A549 (cell line): ENCODE results near the gene AK1. TPM values are rescaled to one million over a fixed set of nuclear protein-coding genes. Genes with fewer than 3 reads are reported as not detected.

Experiments
- ATAC-seq, 2 experiments: fragments of 200-7000 bp in 1 of 2; fragments of >200 bp in 1 of 2; cut with Nextera tagmentation in 1 of 2; cut with Tn5 transposase in 1 of 2; 3 replicates each; pipeline versions ENCODE4 v1.8.0 to v1.9.1; 2018 to 2020; ENCODE audit warnings: mild to moderate bottlenecking in 1 of 2, moderate library complexity in 1 of 2
- CTCF ChIA-PET: fragments of 300-600 bp; sonication (Branson Sonifier 250); formaldehyde crosslinking; extraction: SDS; loops from one replicate; lab custom pipeline; 2021; ENCODE audit warnings: antibody characterized with exemption, inconsistent platforms; lab: Yijun Ruan, JAX
- POLR2A ChIA-PET: fragments of 350-600 bp; formaldehyde crosslinking; extraction: SDS; loops from one replicate; lab custom pipeline; 2021; ENCODE audit warnings: antibody characterized with exemption, inconsistent platforms; lab: Yijun Ruan, JAX
- DNase-seq, 2 experiments: peaks; one replicate each; pipeline versions ENCODE4 v3.0.0 to v3.0.0-alpha.2; 2011 to 2016; ENCODE audit warnings: low read depth in 1 of 2, low spot score in 1 of 2
- FAIRE-seq: peaks from 2 replicates; lab custom pipeline; 2011; peaks lifted over from hg19 to GRCh38; lab: Jason Lieb, UNC
- H3K27ac ChIP-seq, 2 experiments: fragments of >200 bp; sonication (Bioruptor Twin); formaldehyde crosslinking; 3 replicates each; pipeline ENCODE4 v1.5.1; 2016 to 2017
- H3K4me1 ChIP-seq: fragments of >200 bp; sonication (Bioruptor Twin); formaldehyde crosslinking; 3 replicates; pipeline ENCODE4 v1.6.1; 2016
- H3K4me2 ChIP-seq: fragments of >200 bp; sonication (Bioruptor Twin); formaldehyde crosslinking; 3 replicates; pipeline ENCODE4 v1.6.1; 2016
- H3K4me3 ChIP-seq: fragments of >200 bp; sonication (Bioruptor Twin); formaldehyde crosslinking; 3 replicates; pipeline ENCODE4 v1.5.1; 2016
- H3K9me3 ChIP-seq: fragments of >200 bp; sonication (Bioruptor Twin); formaldehyde crosslinking; 3 replicates; pipeline ENCODE4 v1.6.1; 2016
- CEBPB ChIP-seq, 2 experiments: fragments of >200 bp in 1 of 2; sonication (Bioruptor Twin) in 1 of 2; formaldehyde crosslinking in 1 of 2; IDR thresholded peaks; 2 replicates each; pipeline ENCODE4 v1.6.1; 2012 to 2016
- CHD2 ChIP-seq: fragments of 150-350 bp; IDR thresholded peaks from 2 replicates; pipeline ENCODE4 v1.6.1; 2014; ENCODE audit warnings: low read length; ENCODE audit not compliant: partially characterized antibody
- EHF ChIP-seq: fragments of 250-450 bp; sonication (Bioruptor Pico); IDR thresholded peaks from 2 replicates; pipeline ENCODE4 v1.5.0; 2020; ENCODE audit warnings: mild to moderate bottlenecking
- EHMT2 ChIP-seq: fragments of 200-600 bp; sonication (generic); IDR thresholded peaks from 2 replicates; pipeline ENCODE4 v1.6.1; 2016; ENCODE audit warnings: antibody characterized with exemption, low read depth, mild to moderate bottlenecking, moderate library complexity
- FOSB ChIP-seq: fragments of 250-450 bp; sonication (Bioruptor Pico); IDR thresholded peaks from 2 replicates; pipeline ENCODE4 v1.5.0; 2020; ENCODE audit warnings: mild to moderate bottlenecking, moderate library complexity
- FOSL2 ChIP-seq, 2 experiments: fragments of 450-650 bp in 1 of 2; fragments of >200 bp in 1 of 2; sonication (Bioruptor Twin) in 1 of 2; formaldehyde crosslinking; IDR thresholded peaks; 2 replicates each; pipeline versions ENCODE4 v1.5.0 to v1.6.1; 2016 to 2020; ENCODE audit warnings: mild to moderate bottlenecking in 1 of 2, moderate library complexity in 1 of 2
- GATA3 ChIP-seq: IDR thresholded peaks from 2 replicates; pipeline ENCODE4 v1.6.1; 2012; ENCODE audit warnings: borderline replicate concordance
- JUNB ChIP-seq: fragments of >200 bp; sonication (Bioruptor Twin); formaldehyde crosslinking; IDR thresholded peaks from 2 replicates; pipeline ENCODE4 v1.6.1; 2016
- KDM1A ChIP-seq: fragments of 200-600 bp; sonication (generic); IDR thresholded peaks from 2 replicates; pipeline ENCODE4 v1.6.1; 2016; ENCODE audit warnings: low read depth, mild to moderate bottlenecking
- MAZ ChIP-seq: fragments of 150-350 bp; IDR thresholded peaks from 2 replicates; pipeline ENCODE4 v1.6.1; 2014; ENCODE audit warnings: antibody characterized with exemption, low read depth, low read length, borderline replicate concordance
- NFE2L2 ChIP-seq: fragments of 150-350 bp; conservative IDR thresholded peaks from 2 replicates; pipeline ENCODE4 v1.6.1; 2014; ENCODE audit warnings: low read length
- NPAS2 ChIP-seq: fragments of 250-450 bp; sonication (Bioruptor Pico); IDR thresholded peaks from 2 replicates; pipeline ENCODE4 v1.8.0; 2022; ENCODE audit warnings: mild to moderate bottlenecking, moderate library complexity, borderline replicate concordance
- POLR2A ChIP-seq: IDR thresholded peaks from 2 replicates; pipeline ENCODE4 v1.6.1; 2012; ENCODE audit warnings: mild to moderate bottlenecking, low read length
- RAD21 ChIP-seq, 2 experiments: fragments of >200 bp in 1 of 2; sonication (Bioruptor Twin) in 1 of 2; formaldehyde crosslinking in 1 of 2; IDR thresholded peaks in 1 of 2; conservative IDR thresholded peaks in 1 of 2; 2 replicates in 1 of 2; 3 replicates in 1 of 2; pipeline ENCODE4 v1.6.1; 2012 to 2018; ENCODE audit warnings: inconsistent platforms in 1 of 2
- RARB ChIP-seq: fragments of 250-450 bp; sonication (Bioruptor Pico); IDR thresholded peaks from 2 replicates; pipeline ENCODE4 v1.8.0; 2021; ENCODE audit warnings: mild to moderate bottlenecking, moderate library complexity
- RCOR1 ChIP-seq: fragments of 150-350 bp; IDR thresholded peaks from 2 replicates; pipeline ENCODE4 v1.6.1; 2014; ENCODE audit warnings: antibody characterized with exemption, low read length, low read depth
- RNF2 ChIP-seq: fragments of 200-600 bp; sonication (generic); IDR thresholded peaks from 2 replicates; pipeline ENCODE4 v1.6.1; 2016; ENCODE audit warnings: low read depth, mild to moderate bottlenecking, antibody characterized with exemption, moderate library complexity, borderline replicate concordance
- SMC3 ChIP-seq: fragments of >200 bp; sonication (Bioruptor Twin); formaldehyde crosslinking; IDR thresholded peaks from 3 replicates; pipeline ENCODE4 v1.6.1; 2018; ENCODE audit warnings: inconsistent platforms
- WGBS: methylation state at CpG from one replicate; pipeline ENCODE4 v1.1.6; 2017; ENCODE audit errors: missing lambda C conversion rate; 5-methylcytosine and 5-hydroxymethylcytosine counted together
- polyA plus RNA-seq, 4 experiments: library from polyadenylated mRNA; depleted of rRNA in 3 of 4; stranded (reverse); fragments of >200 nt; fragmentation: RNase III in 1 of 4; extraction: RNeasy Plus Mini Kit Qiagen cat#74134 plus additional on column Dnase treatment in 1 of 4; gene quantifications; 2 replicates in 3 of 4; 3 replicates in 1 of 4; pipeline ENCODE4 v1.2.3, GENCODE V29; 2011 to 2017
- TF ChIP-seq, protein P1 (sequence below): fragments of >200 bp; sonication (Bioruptor Twin); formaldehyde crosslinking; IDR thresholded peaks from 3 replicates; pipeline ENCODE4 v1.6.1; 2016
- TF ChIP-seq, protein P2 (sequence below): fragments of 150-350 bp; IDR thresholded peaks from 2 replicates; pipeline ENCODE4 v1.6.1; 2014; ENCODE audit warnings: low read depth, mild to moderate bottlenecking, low read length
- TF ChIP-seq, protein P3 (sequence below): fragments of 250-450 bp; sonication (Bioruptor Pico); IDR thresholded peaks from 2 replicates; pipeline ENCODE4 v1.5.0; 2021; ENCODE audit warnings: mild to moderate bottlenecking, moderate library complexity, borderline replicate concordance
- TF ChIP-seq, protein P4 (sequence below): fragments of 450-650 bp; IDR thresholded peaks from 2 replicates; pipeline ENCODE4 v1.6.1; 2014; ENCODE audit warnings: antibody characterized with exemption
- TF ChIP-seq, protein P5 (sequence below): fragments of 200-600 bp; sonication (generic); IDR thresholded peaks from 2 replicates; pipeline ENCODE4 v1.6.1; 2016; ENCODE audit warnings: antibody characterized with exemption, mild to moderate bottlenecking, moderate library complexity

The AK1 gene
- polyA plus RNA-seq, 2 of the 4 experiments (the other 2 are of a cell fraction): 30.0 to 31.9 TPM

DNA sequence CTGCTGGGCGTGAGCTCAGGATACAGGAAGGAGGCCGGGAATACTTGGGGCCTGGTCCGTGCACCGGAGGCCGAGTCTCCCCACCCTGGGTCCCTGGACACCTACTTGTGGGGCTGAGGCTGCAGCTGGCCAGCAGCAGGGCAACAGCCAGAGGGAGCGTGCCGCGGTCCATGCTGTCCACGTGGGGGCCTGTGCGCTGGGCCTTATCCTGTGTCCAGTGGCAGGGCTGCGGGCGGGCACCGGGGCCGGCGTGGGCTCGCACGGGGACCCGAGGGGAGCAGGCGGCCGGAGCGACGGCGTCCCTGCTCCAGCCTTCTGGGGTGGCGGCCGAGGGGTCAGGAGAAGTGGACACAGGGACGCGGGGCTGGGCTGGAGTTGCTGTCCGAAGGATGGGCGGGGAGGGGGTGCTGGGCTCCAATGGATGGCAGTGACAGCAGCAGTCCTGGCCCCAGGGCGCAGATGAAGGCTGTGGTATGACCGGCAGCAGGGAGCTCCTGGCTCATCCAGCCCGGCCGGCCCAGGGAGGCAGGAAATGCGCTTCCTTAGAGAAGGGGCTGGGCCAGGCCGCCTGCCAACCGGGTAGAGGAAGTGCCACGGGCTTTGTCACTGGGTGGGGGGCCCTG, 23.2 kb downstream of the AK1 start, which contains the start of gene ENG (continued):
- TF ChIP-seq, protein P1, sequence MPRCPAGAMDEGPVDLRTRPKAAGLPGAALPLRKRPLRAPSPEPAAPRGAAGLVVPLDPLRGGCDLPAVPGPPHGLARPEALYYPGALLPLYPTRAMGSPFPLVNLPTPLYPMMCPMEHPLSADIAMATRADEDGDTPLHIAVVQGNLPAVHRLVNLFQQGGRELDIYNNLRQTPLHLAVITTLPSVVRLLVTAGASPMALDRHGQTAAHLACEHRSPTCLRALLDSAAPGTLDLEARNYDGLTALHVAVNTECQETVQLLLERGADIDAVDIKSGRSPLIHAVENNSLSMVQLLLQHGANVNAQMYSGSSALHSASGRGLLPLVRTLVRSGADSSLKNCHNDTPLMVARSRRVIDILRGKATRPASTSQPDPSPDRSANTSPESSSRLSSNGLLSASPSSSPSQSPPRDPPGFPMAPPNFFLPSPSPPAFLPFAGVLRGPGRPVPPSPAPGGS: no peak
- TF ChIP-seq CEBPB (IDR thresholded peaks at IDR 0.05): no peak

DNA sequence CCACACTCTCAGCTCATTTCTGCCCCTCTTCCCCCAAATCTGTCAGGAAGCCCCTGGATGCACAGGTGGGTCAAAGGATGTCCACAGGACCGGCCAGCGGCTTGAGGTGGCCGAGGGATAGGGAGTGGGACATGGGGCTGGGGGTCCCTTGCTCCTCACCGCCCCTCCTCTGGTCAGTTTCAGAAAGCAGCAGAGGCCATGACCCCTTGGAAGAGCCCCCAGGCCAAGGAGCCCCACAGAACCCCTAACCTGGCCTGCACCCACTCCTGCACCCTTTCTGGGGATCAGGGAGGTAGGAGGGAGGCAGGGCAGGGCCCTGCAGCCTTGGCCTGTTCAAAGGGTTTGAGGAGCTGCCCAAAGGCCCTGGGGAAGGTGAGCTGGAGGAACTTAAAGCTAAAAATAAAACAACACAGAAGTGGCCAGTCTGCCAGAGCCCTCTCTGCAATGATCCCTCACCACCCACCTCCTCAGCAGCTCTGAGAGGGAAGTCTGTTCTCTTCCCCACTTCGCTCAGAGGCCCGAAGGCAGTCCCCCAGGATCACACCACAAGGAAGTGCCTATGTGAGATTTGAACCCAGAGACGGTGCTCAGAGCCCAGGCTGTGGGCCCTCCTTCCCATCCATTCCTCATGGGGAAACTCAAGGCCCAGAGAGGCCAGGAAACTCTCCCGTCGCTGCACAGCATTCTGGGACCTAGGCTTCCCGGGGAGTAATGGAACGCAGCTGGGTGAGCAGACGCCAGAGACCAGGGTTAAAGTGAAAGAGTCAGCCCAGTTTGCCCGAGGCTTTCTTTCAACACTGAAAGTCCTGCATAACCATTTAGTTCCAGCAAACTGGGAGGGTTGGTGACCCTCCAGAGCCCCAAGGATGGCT, 23.9 kb downstream of the AK1 start:
- no peak overlapping the region for H3K4me2 ChIP-seq
- ChIA-PET CTCF (interaction anchor here (0.8 to 6.1 kb wide), 8 partner anchors 8 to 150 kb away, joined by 3 to 59 read pairs (median 4); no protein-coding TSS in a partner anchor), POLR2A (no interaction called here)
- no peak overlapping the region for H3K27ac ChIP-seq
- 73% methylated on average over 13 of the region's 13 CpGs for WGBS
- ATAC-seq (no peak), DNase-seq (no peak), FAIRE-seq (no peak)
- peaks cover 15% of the 10 kb centered on the region for H3K9me3 ChIP-seq
- no peak for TF ChIP-seq GATA3
- H3K4me1 ChIP-seq: no peaks in the 10 kb centered on the region; the same call in 2 of the 3 replicates
- no peak overlapping the region for H3K4me3 ChIP-seq

DNA sequence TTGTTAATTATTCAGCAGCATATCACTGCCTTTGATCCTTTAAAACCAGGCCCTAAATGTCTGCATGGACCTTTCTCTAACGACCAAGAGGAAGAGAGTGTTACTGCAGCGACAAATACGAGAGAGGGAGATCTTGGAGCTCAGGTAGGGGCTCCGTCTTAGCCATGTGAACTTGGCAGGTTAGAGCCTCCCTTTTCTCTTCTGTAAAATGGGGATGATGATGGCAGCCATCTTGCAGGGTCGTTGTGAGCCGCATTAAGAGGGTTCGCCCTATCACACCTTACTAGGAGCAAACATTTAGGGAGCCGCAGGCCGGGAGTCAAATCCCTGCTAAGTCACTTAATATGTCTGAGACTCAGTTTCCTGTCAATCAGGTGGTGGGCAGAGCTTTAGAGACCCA, 24.6 kb downstream of the AK1 start:
- ChIA-PET POLR2A (no interaction called here), CTCF (interaction anchor here (0.8 to 6.1 kb wide), 8 partner anchors 8 to 149 kb away, joined by 3 to 59 read pairs (median 4); no protein-coding TSS in a partner anchor)
- no peak overlapping the region for H3K4me2 ChIP-seq
- TF ChIP-seq RARB (CRISPR knock-in tag) (no peak), MAZ (no peak), NFE2L2 (no peak), RAD21 (conservative IDR thresholded peaks at IDR 0.05 in 1 of 2, IDR thresholded peaks at IDR 0.05 in 1 of 2) (no peak), CHD2 (no peak), EHF (CRISPR knock-in tag) (no peak), RNF2 (no peak), RCOR1 (no peak), KDM1A (no peak), NPAS2 (CRISPR knock-in tag) (no peak), FOSB (CRISPR knock-in tag) (no peak), EHMT2 (no peak), SMC3 (no peak), FOSL2 (IDR thresholded peaks at IDR 0.05) (no peak), FOSL2 (CRISPR knock-in tag; IDR thresholded peaks at IDR 0.05) (no peak), JUNB (no peak), POLR2A (no peak)
- TF ChIP-seq, protein P2, sequence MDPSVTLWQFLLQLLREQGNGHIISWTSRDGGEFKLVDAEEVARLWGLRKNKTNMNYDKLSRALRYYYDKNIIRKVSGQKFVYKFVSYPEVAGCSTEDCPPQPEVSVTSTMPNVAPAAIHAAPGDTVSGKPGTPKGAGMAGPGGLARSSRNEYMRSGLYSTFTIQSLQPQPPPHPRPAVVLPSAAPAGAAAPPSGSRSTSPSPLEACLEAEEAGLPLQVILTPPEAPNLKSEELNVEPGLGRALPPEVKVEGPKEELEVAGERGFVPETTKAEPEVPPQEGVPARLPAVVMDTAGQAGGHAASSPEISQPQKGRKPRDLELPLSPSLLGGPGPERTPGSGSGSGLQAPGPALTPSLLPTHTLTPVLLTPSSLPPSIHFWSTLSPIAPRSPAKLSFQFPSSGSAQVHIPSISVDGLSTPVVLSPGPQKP: no peak
- TF ChIP-seq, protein P3, sequence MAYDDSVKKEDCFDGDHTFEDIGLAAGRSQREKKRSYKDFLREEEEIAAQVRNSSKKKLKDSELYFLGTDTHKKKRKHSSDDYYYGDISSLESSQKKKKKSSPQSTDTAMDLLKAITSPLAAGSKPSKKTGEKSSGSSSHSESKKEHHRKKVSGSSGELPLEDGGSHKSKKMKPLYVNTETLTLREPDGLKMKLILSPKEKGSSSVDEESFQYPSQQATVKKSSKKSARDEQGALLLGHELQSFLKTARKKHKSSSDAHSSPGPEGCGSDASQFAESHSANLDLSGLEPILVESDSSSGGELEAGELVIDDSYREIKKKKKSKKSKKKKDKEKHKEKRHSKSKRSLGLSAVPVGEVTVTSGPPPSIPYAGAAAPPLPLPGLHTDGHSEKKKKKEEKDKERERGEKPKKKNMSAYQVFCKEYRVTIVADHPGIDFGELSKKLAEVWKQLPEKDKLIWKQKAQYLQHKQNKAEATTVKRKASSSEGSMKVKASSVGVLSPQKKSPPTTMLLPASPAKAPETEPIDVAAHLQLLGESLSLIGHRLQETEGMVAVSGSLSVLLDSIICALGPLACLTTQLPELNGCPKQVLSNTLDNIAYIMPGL (CRISPR knock-in tag): no peak
- TF ChIP-seq, protein P4, sequence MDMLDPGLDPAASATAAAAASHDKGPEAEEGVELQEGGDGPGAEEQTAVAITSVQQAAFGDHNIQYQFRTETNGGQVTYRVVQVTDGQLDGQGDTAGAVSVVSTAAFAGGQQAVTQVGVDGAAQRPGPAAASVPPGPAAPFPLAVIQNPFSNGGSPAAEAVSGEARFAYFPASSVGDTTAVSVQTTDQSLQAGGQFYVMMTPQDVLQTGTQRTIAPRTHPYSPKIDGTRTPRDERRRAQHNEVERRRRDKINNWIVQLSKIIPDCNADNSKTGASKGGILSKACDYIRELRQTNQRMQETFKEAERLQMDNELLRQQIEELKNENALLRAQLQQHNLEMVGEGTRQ: no peak
- TF ChIP-seq, protein P5, sequence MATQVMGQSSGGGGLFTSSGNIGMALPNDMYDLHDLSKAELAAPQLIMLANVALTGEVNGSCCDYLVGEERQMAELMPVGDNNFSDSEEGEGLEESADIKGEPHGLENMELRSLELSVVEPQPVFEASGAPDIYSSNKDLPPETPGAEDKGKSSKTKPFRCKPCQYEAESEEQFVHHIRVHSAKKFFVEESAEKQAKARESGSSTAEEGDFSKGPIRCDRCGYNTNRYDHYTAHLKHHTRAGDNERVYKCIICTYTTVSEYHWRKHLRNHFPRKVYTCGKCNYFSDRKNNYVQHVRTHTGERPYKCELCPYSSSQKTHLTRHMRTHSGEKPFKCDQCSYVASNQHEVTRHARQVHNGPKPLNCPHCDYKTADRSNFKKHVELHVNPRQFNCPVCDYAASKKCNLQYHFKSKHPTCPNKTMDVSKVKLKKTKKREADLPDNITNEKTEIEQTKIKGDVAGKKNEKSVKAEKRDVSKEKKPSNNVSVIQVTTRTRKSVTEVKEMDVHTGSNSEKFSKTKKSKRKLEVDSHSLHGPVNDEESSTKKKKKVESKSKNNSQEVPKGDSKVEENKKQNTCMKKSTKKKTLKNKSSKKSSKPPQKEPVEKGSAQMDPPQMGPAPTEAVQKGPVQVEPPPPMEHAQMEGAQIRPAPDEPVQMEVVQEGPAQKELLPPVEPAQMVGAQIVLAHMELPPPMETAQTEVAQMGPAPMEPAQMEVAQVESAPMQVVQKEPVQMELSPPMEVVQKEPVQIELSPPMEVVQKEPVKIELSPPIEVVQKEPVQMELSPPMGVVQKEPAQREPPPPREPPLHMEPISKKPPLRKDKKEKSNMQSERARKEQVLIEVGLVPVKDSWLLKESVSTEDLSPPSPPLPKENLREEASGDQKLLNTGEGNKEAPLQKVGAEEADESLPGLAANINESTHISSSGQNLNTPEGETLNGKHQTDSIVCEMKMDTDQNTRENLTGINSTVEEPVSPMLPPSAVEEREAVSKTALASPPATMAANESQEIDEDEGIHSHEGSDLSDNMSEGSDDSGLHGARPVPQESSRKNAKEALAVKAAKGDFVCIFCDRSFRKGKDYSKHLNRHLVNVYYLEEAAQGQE: no peak
- H3K9me3 ChIP-seq: peaks cover 18% of the 10 kb centered on the region
- no peak for DNase-seq
- WGBS: 76% methylated on average over 9 of the region's 9 CpGs
- H3K27ac ChIP-seq: no peak overlapping the region
- H3K4me1 ChIP-seq: no peaks in the 10 kb centered on the region
- no peak for FAIRE-seq
- ATAC-seq: no peak
- H3K4me3 ChIP-seq: no peak overlapping the region
